ENCODE measurements around the gene RRP1. TPM values are rescaled to one million over a fixed set of nuclear protein-coding genes. Genes with fewer than 3 reads are reported as not detected.

Gene RRP1
- total and polyA plus RNA-seq, 2 of the 13 experiments (the other 11 are each of a cell fraction or from before 2014, with no cell fraction given) = 20.1 to 35.1 TPM

DNA sequence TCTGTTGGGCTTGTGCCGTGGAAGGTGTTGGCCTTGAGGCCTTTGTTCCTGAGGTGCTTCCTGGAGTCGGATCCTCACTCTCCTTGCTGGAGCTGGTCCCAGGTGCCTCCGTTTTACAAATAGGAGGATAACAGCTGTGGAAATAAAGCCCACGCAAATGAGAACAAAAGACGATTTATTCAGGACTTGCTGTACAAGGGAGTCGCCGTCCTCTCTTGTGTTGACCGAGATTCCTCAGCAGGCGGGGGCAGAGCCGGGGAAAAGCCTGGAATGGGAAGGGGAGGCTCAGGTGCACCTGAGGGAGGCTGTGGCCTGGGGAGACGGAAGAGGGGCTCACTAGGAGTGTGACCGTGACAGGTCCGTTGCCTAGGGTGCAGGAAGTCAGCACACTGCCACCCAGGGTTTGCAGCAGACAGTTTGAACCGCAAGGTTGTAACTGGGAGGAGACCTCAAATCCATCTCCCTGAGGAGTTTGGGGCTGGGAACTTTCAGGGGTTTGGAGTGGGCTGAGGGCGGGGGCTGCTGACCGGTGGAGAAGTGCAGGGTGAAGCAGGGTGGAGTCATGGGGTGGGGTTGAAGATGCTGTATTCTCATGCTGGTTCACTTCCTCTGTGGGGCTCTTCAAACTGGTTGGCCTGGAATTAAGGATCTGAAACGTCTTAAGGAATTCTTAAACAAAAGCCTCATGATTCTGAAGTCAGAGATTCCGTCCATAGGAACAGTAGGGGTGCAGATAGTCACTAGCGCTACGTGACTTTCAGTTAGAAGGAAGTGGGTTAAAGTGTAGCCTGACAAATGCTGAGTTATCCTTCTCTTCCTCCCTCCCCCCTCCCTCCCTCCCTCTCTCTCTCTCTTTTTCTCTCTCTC, 10.7 kb upstream of the RRP1 start:
- Histone ChIP-seq H3K4me1 (ENCODE audit: insufficient read depth, low read length) (peaks cover 83% of the 10 kb centered on the region), H3K27ac (ENCODE audit: extremely low read length, insufficient read depth, low read length) (peak overlapping the region; percentile 19), H4K20me1 (ENCODE audit: insufficient read depth, low read length) (no peaks in the 10 kb centered on the region), H3K9ac (ENCODE audit: insufficient read depth, low read depth, low read length) (peak overlapping the region; percentile 9; the same call in 1 of the 2 replicates), H3K9me3 (ENCODE audit: low read length) (no peaks in the 10 kb centered on the region), H3K79me2 (ENCODE audit: insufficient read depth, low read length) (peaks cover 12% of the 10 kb centered on the region), H3K27me3 (ENCODE audit: control insufficient read depth in 1 of 2, insufficient read depth in 2 of 2, low read length in 2 of 2) (no peaks in the 10 kb centered on the region), H3K4me3 (replicated peaks in 1 of 3; ENCODE audit: insufficient read depth in 1 of 3, low read depth in 2 of 3, low read length in 3 of 3) (peak overlapping the region; percentile 12 to 53 (median 30); a peak in 4 of 6 replicates), H3K4me2 (ENCODE audit: low read depth, low read length) (peak overlapping the region; percentile 61), H3K36me3 (replicated peaks in 1 of 2; ENCODE audit: control insufficient read depth in 1 of 2, insufficient read depth in 2 of 2, low read length in 2 of 2) (peaks cover 3 to 6% of the 10 kb centered on the region in 2 experiments; a peak in 3 of 5 replicates), H2AFZ (ENCODE audit: low read length) (no peak overlapping the region)
- no peak for DNase-seq (ENCODE audit: low spot score)
- ChIA-PET CTCF (ENCODE audit: low intra/inter-chr PET ratio, low total read pairs) (no interaction called here), POLR2A (interaction anchor here (1.7 kb wide), 1 partner anchor 50 kb away, joined by 7 read pairs; no protein-coding TSS in a partner anchor)
- no peak for ATAC-seq
- FAIRE-seq = no peak
- intact Hi-C loops (cut with micrococcal nuclease; ENCODE audit: unreplicated experiment) = loop anchor here (10.0 kb wide), 1 partner anchor 74 kb away; no protein-coding TSS in a partner anchor
- WGBS (ENCODE audit: low lambda C conversion rate) = 13% methylated on average over 17 of the region's 20 CpGs
- BruUV-seq (replicated peaks) = no TSS peak
- in situ Hi-C loops (cut with HindIII; ENCODE audit: extremely low pct_ligation_motif_present, low pct_unique_long_range_greater_than_20kb) = no loop called here
- TF ChIP-seq ZNF136 (CRISPR knock-in tag; IDR thresholded peaks at IDR 0.05; ENCODE audit: low read depth) (no peak), SAP130 (CRISPR knock-in tag; IDR thresholded peaks at IDR 0.05; ENCODE audit: low read depth) (0 out of 2 replicates have a peak, but pooled peaks have one; percentile 5), TAF1 (CRISPR knock-in tag; IDR thresholded peaks at IDR 0.05) (no peak), SIN3B (IDR thresholded peaks at IDR 0.05; ENCODE audit: low read length) (no peak), PPARG (CRISPR knock-in tag; conservative IDR thresholded peaks at IDR 0.05) (0 out of 2 replicates have a peak, but pooled peaks have one; percentile 52), BCLAF1 (IDR thresholded peaks at IDR 0.05) (no peak), ATF7 (IDR thresholded peaks at IDR 0.05) (no peak), ATF7 (CRISPR knock-in tag; IDR thresholded peaks at IDR 0.05) (0 out of 2 replicates have a peak, but pooled peaks have one; percentile 7), HBP1 (CRISPR knock-in tag; IDR thresholded peaks at IDR 0.05; ENCODE audit: low read depth) (no peak), ZSCAN31 (CRISPR knock-in tag; IDR thresholded peaks at IDR 0.05; ENCODE audit: low read depth) (no peak), RBM22 (optimal IDR thresholded peaks at IDR 0.05; ENCODE audit: low read length) (no peak), RBAK (CRISPR knock-in tag; IDR thresholded peaks at IDR 0.05) (no peak), KMT2A (CRISPR knock-in tag; IDR thresholded peaks at IDR 0.05) (no peak)
- TF ChIP-seq, protein P1, sequence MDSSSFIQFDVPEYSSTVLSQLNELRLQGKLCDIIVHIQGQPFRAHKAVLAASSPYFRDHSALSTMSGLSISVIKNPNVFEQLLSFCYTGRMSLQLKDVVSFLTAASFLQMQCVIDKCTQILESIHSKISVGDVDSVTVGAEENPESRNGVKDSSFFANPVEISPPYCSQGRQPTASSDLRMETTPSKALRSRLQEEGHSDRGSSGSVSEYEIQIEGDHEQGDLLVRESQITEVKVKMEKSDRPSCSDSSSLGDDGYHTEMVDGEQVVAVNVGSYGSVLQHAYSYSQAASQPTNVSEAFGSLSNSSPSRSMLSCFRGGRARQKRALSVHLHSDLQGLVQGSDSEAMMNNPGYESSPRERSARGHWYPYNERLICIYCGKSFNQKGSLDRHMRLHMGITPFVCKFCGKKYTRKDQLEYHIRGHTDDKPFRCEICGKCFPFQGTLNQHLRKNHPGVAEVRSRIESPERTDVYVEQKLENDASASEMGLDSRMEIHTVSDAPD (CRISPR knock-in tag; IDR thresholded peaks at IDR 0.05) = no peak
- TF ChIP-seq, protein P2, sequence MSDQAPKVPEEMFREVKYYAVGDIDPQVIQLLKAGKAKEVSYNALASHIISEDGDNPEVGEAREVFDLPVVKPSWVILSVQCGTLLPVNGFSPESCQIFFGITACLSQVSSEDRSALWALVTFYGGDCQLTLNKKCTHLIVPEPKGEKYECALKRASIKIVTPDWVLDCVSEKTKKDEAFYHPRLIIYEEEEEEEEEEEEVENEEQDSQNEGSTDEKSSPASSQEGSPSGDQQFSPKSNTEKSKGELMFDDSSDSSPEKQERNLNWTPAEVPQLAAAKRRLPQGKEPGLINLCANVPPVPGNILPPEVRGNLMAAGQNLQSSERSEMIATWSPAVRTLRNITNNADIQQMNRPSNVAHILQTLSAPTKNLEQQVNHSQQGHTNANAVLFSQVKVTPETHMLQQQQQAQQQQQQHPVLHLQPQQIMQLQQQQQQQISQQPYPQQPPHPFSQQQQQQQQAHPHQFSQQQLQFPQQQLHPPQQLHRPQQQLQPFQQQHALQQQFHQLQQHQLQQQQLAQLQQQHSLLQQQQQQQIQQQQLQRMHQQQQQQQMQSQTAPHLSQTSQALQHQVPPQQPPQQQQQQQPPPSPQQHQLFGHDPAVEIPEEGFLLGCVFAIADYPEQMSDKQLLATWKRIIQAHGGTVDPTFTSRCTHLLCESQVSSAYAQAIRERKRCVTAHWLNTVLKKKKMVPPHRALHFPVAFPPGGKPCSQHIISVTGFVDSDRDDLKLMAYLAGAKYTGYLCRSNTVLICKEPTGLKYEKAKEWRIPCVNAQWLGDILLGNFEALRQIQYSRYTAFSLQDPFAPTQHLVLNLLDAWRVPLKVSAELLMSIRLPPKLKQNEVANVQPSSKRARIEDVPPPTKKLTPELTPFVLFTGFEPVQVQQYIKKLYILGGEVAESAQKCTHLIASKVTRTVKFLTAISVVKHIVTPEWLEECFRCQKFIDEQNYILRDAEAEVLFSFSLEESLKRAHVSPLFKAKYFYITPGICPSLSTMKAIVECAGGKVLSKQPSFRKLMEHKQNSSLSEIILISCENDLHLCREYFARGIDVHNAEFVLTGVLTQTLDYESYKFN (CRISPR knock-in tag; conservative IDR thresholded peaks at IDR 0.05) = no peak
